Spleen (tissue), 11 donors: ENCODE measurements around the gene SSB. TPM values are rescaled to one million over a fixed set of nuclear protein-coding genes. Genes with fewer than 3 reads are reported as not detected.

ENCODE experiments used
- DNase-seq: peaks from one replicate; pipeline ENCODE4 v3.0.0-alpha.2; 2020
- H3K27ac ChIP-seq, 8 donors: fragments of 200-600 bp; sonication (generic) in 7 of 8; 1 replicate in 4 of 8; 2 replicates in 4 of 8; pipeline versions ENCODE4 v1.5.0 to v1.8.0; 2016 to 2021; ENCODE audit warnings: inconsistent platforms in 4 of 8, mild to moderate bottlenecking in 4 of 8, moderate library complexity in 1 of 8
- H3K27me3 ChIP-seq, 7 donors: fragments of 200-600 bp; sonication (generic) in 6 of 7; replicated peaks in 1 of 7; 1 replicate in 4 of 7; 2 replicates in 3 of 7; pipeline versions ENCODE4 v1.5.0 to v1.8.0; 2016 to 2021; ENCODE audit warnings: inconsistent platforms in 3 of 7, mild to moderate bottlenecking in 1 of 7
- H3K36me3 ChIP-seq, 6 donors: fragments of 200-600 bp; sonication (generic) in 5 of 6; 1 replicate in 4 of 6; 2 replicates in 2 of 6; pipeline versions ENCODE4 v1.5.0 to v1.8.0; 2016 to 2021; ENCODE audit warnings: inconsistent platforms in 2 of 6
- H3K4me1 ChIP-seq, 6 donors: fragments of 200-600 bp; sonication (generic) in 5 of 6; 1 replicate in 3 of 6; 2 replicates in 3 of 6; pipeline versions ENCODE4 v1.5.0 to v1.8.0; 2016 to 2021; ENCODE audit warnings: inconsistent platforms in 3 of 6
- H3K4me3 ChIP-seq, 8 donors: fragments of 200-600 bp; sonication (generic) in 7 of 8; 1 replicate in 4 of 8; 2 replicates in 4 of 8; pipeline versions ENCODE4 v1.5.0 to v1.8.0; 2016 to 2021; ENCODE audit warnings: inconsistent platforms in 4 of 8, mild to moderate bottlenecking in 4 of 8, moderate library complexity in 2 of 8
- H3K9me3 ChIP-seq, 8 donors: fragments of 200-600 bp; sonication (generic) in 7 of 8; 1 replicate in 4 of 8; 2 replicates in 4 of 8; pipeline versions ENCODE4 v1.5.0 to v1.8.0; 2016 to 2021; ENCODE audit warnings: inconsistent platforms in 4 of 8
- CTCF ChIP-seq, 11 experiments: fragments of 200-600 bp in 7 of 11; fragments of 450-650 bp in 4 of 11; sonication (generic) in 4 of 11; IDR thresholded peaks in 8 of 11; conservative IDR thresholded peaks in 3 of 11; 1 replicate in 7 of 11; 2 replicates in 4 of 11; pipeline versions ENCODE4 v1.4.0 to v1.8.0; 2016 to 2021; ENCODE audit warnings: antibody characterized with exemption in 11 of 11, inconsistent platforms in 4 of 11, mild to moderate bottlenecking in 1 of 11
- POLR2A ChIP-seq, 3 donors: fragments of 450-650 bp; IDR thresholded peaks; one replicate each; pipeline ENCODE4 v1.5.1; 2017; ENCODE audit warnings: antibody characterized with exemption in 3 of 3, mild to moderate bottlenecking in 1 of 3
- POLR2AphosphoS5 ChIP-seq, 3 donors: sonication (generic); formaldehyde crosslinking; IDR thresholded peaks; one replicate each; pipeline ENCODE4 v1.5.1; 2017; ENCODE audit warnings: antibody characterized with exemption in 3 of 3
- WGBS, 5 donors: extraction: QIAGEN DNeasy Blood & Tissue Kit in 3 of 5; methylation state at CpG; one replicate each; pipeline versions ENCODE4 v1.1.5 to v1.1.7; 2013 to 2018; 5-methylcytosine and 5-hydroxymethylcytosine counted together
- intact Hi-C: fragments of 100-400 bp; cut with DNase I; formaldehyde crosslinking; loops from one replicate; pipeline ENCODE4 v1.15.0; 2023; ENCODE audit warnings: low total_unique reads
- polyA plus RNA-seq, 3 donors: library from polyadenylated mRNA; stranded (reverse); fragments of 200-250 nt; gene quantifications; one replicate each; pipeline ENCODE4 v1.2.1, GENCODE V29; 2013
- total RNA-seq, 7 donors: library from RNA; depleted of rRNA in 3 of 7; stranded (reverse); fragments of >200 nt in 3 of 7; fragmentation: NEBNext Ultra II Directional in 4 of 7; extraction: Animal tissue kit (Norgen Biotek cat#: 25700) in 4 of 7; gene quantifications; one replicate each; pipeline versions ENCODE4 v1.1.0 to v1.2.1, GENCODE V29; 2016 to 2021
- donor health status: healthy with polysubstance abuse.
- donor health status: DM: no; HTN: no; CAD: no; lungs with moderate emphysema.
- donor health status: DM: no; HTN: no; CAD: no.
- donor health status: Bipolar disorder and iron deficiency.
- donor health status: healthy.
- donor health status: DM: no; HTN: no; CAD: no.
- donor health status: DM: yes; HTN: yes; CAD: no.

SSB gene
- total and polyA plus RNA-seq, 10 donors, result 55.1 to 103 (median 74.9) TPM

GRCh38 chr2:169823996-169824372 lies 25.3 kb downstream of the SSB start:
- H3K27ac ChIP-seq, result peak overlapping the region in 6 of 8 donors; percentile 51 to 88 (median 82)
- H3K4me3 ChIP-seq, result peak overlapping the region; percentile 57 to 85 (median 78)
- TF ChIP-seq CTCF (IDR thresholded peaks at IDR 0.05 in 8 of 11, conservative IDR thresholded peaks at IDR 0.05 in 3 of 11) (no peak), POLR2A (IDR thresholded peaks at IDR 0.05) (no peak), POLR2AphosphoS5 (IDR thresholded peaks at IDR 0.05) (no peak)
- peaks cover 30 to 68% (median 46%) of the 10 kb centered on the region in 6 donors for H3K4me1 ChIP-seq
- H3K36me3 ChIP-seq, result peaks cover 0 to 28% (median 2%) of the 10 kb centered on the region in 6 donors
- WGBS, 5 donors, result 30 to 40% (median 37%) methylated on average over 4 of the region's 4 CpGs
- no peaks in the 10 kb centered on the region for H3K27me3 ChIP-seq
- intact Hi-C loops, result loop anchor here (10.0 kb wide), 1 partner anchor 91 kb away; no protein-coding TSS in a partner anchor
- no peaks in the 10 kb centered on the region for H3K9me3 ChIP-seq
- no peak for DNase-seq

GRCh38 chr2:169824373-169825333 lies 26.0 kb downstream of the SSB start, which contains the start of gene METTL5:
Gene METTL5 (minus strand): TSS chr2:169824905. CDS start chr2:169824597, 308 bp downstream.
- H3K4me1 ChIP-seq, result peaks cover 35 to 75% (median 53%) of the 10 kb centered on the region in 6 donors

GRCh38 chr2:169827272-169828140 lies 28.8 kb downstream of the SSB start, which contains the start of gene UBR3:
Gene UBR3 (plus strand): TSS chr2:169827454. CDS start chr2:169827508, 54 bp downstream.
- peak; percentile 98 for DNase-seq
- H3K36me3 ChIP-seq, result peaks cover 0 to 5% (median 0%) of the 10 kb centered on the region in 6 donors
- peak within 1 kb of the TSS; percentile 76 to 93 (median 91) for H3K27ac ChIP-seq
- H3K4me1 ChIP-seq, result peaks cover 35 to 83% (median 62%) of the 10 kb centered on the region in 6 donors
- H3K27me3 ChIP-seq, result no peaks in the 10 kb centered on the region
- TF ChIP-seq POLR2AphosphoS5 (IDR thresholded peaks at IDR 0.05), result peak; percentile 91 to 92 (median 91)
- peak in 2 of 3 donors; percentile 68 to 86 for TF ChIP-seq POLR2A (IDR thresholded peaks at IDR 0.05)
- peak in 4 of 11 experiments; percentile 25 to 47 (median 36) for TF ChIP-seq CTCF (IDR thresholded peaks at IDR 0.05 in 8 of 11, conservative IDR thresholded peaks at IDR 0.05 in 3 of 11)
- intact Hi-C loops, result loop anchor here (10.0 kb wide), 1 partner anchor 87 kb away; no protein-coding TSS in a partner anchor
- 0 to 1% (median 0%) methylated on average over 42 to 104 of the region's 104 CpGs for WGBS, 5 donors
- peak within 1 kb of the TSS; percentile 75 to 96 (median 86) for H3K4me3 ChIP-seq
- no peaks in the 10 kb centered on the region for H3K9me3 ChIP-seq

More at GRCh38 chr2:169824373-169825333, 26.0 kb downstream of the SSB start, which contains the start of gene METTL5:
- TF ChIP-seq CTCF (IDR thresholded peaks at IDR 0.05 in 8 of 11, conservative IDR thresholded peaks at IDR 0.05 in 3 of 11) (peak; percentile 52 to 95 (median 89)), POLR2A (IDR thresholded peaks at IDR 0.05) (peak in 1 of 3 donors; percentile 26), POLR2AphosphoS5 (IDR thresholded peaks at IDR 0.05) (peak; percentile 89 to 92 (median 90))
- peak within 1 kb of the TSS; percentile 57 to 85 (median 78) for H3K4me3 ChIP-seq
- no peaks in the 10 kb centered on the region for H3K27me3 ChIP-seq
- no peaks in the 10 kb centered on the region for H3K9me3 ChIP-seq
- peaks cover 0 to 22% (median 2%) of the 10 kb centered on the region in 6 donors for H3K36me3 ChIP-seq
- WGBS, 5 donors, result 1 to 3% (median 2%) methylated on average over 49 to 61 of the region's 61 CpGs
- peak within 1 kb of the TSS; percentile 51 to 88 (median 81) for H3K27ac ChIP-seq
- peak; percentile 95 for DNase-seq
- intact Hi-C loops, result loop anchor here (10.0 kb wide), 1 partner anchor 90 kb away; no protein-coding TSS in a partner anchor
